Measurements from ENCODE around the gene GPR173.

- TF ChIP-seq CTCF (IDR thresholded peaks at IDR 0.05; ENCODE audit: insufficient read depth, low read length, poor library complexity, severe bottlenecking) (no peak), EZH2phosphoT487 (conservative IDR thresholded peaks at IDR 0.05; ENCODE audit: low read length) (no peak)
Observed at GRCh38 chrX:53075011-53075410, 26.4 kb downstream of the GPR173 start.

Data from SU-DHL-6 (cell line).